ENCODE results near the gene UBE3A. TPM values are rescaled to one million over a fixed set of nuclear protein-coding genes. Genes with fewer than 3 reads are reported as not detected.

The UBE3A gene
- total and polyA plus RNA-seq, 2 donors (not counting 1 experiment from before 2014, with no cell fraction given), result 13.4 to 135 TPM

DNA sequence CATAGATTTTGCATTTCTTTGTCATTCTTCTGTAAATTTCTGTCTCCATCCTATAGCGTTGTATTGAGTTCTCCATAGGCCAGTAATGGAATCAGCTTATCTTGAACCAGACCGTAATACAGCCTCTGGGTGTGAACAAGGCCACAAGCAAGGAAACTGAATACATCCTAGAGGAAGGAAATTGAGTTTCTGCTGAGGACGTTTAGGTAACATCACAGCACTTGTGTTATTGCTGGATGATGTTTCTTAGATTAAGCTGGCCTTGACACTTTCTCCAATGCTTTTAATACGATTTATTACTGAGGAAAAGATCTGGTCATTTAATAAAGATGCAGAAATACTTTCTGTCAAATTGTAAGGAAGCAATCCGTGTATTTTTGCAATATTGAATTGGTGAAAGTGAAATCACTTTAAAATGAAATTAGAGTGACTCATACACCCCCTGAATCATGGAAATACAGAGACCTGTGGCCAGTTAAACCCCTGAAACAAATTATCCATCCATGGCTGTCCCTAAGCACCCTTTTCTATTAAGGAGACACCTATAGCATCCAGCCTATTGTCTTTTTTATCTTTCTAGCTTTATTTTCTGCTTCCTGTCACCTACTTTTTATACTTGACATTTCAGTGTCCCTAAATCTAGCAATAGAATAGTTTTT, 48.5 kb upstream of the UBE3A start:
- WGBS (ENCODE audit: insufficient coverage), result 52% methylated on average over 2 of the region's 5 CpGs
- no peak for TF ChIP-seq EZH2 (IDR thresholded peaks at IDR 0.05; ENCODE audit: borderline replicate concordance, insufficient read depth, low read depth, low read length, poor library complexity, severe bottlenecking)
- TF ChIP-seq, protein P1, sequence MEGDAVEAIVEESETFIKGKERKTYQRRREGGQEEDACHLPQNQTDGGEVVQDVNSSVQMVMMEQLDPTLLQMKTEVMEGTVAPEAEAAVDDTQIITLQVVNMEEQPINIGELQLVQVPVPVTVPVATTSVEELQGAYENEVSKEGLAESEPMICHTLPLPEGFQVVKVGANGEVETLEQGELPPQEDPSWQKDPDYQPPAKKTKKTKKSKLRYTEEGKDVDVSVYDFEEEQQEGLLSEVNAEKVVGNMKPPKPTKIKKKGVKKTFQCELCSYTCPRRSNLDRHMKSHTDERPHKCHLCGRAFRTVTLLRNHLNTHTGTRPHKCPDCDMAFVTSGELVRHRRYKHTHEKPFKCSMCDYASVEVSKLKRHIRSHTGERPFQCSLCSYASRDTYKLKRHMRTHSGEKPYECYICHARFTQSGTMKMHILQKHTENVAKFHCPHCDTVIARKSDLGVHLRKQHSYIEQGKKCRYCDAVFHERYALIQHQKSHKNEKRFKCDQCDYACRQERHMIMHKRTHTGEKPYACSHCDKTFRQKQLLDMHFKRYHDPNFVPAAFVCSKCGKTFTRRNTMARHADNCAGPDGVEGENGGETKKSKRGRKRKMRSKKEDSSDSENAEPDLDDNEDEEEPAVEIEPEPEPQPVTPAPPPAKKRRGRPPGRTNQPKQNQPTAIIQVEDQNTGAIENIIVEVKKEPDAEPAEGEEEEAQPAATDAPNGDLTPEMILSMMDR (IDR thresholded peaks at IDR 0.05), result no peak
- CTCF ChIA-PET, result no interaction called here
- Histone ChIP-seq H3K9me3 (ENCODE audit: control extremely low read depth in 1 of 3, control insufficient read depth in 2 of 3, insufficient read depth in 1 of 3, low read length in 2 of 3) (peaks cover 1 to 14% (median 10%) of the 10 kb centered on the region in 3 donors), H3K4me2 (replicated peaks; ENCODE audit: low read depth, low read length, poor library complexity, severe bottlenecking) (no peak overlapping the region), H3K36me3 (replicated peaks in 1 of 2; ENCODE audit: control extremely low read depth in 1 of 2, control insufficient read depth in 1 of 2, extremely low read depth in 1 of 2, insufficient read depth in 2 of 2, low read length in 1 of 2) (no peaks in the 10 kb centered on the region), H3K27ac (ENCODE audit: low read length in 2 of 2) (no peak overlapping the region), H3K4me1 (ENCODE audit: control insufficient read depth in 2 of 2, insufficient read depth in 2 of 2, low read length in 2 of 2) (no peaks in the 10 kb centered on the region), H3K27me3 (replicated peaks in 1 of 4; ENCODE audit: control extremely low read depth in 1 of 4, control insufficient read depth in 3 of 4, insufficient read depth in 4 of 4, low read length in 3 of 4) (no peaks in the 10 kb centered on the region), H3K4me3 (ENCODE audit: control extremely low read depth in 1 of 5, extremely low read depth in 1 of 5, insufficient read depth in 1 of 5, low read depth in 2 of 5, low read length in 4 of 5) (no peak overlapping the region), H4K20me1 (ENCODE audit: control insufficient read depth, insufficient read depth, low read length, poor library complexity, severe bottlenecking) (no peaks in the 10 kb centered on the region), H2AFZ (ENCODE audit: insufficient read depth, low read depth, low read length, poor library complexity, severe bottlenecking) (no peak overlapping the region), H3K9ac (ENCODE audit: low read length) (no peak overlapping the region), H3K79me2 (ENCODE audit: control insufficient read depth, insufficient read depth, low read length) (no peaks in the 10 kb centered on the region)
- H3K4me1 Mint-ChIP-seq, result no peaks in the 10 kb centered on the region
- H3K4me3 Mint-ChIP-seq, result no peak overlapping the region
- ATAC-seq (ENCODE audit: low read depth) (no peak), DNase-seq (no peak)
- intact Hi-C loops (cut with micrococcal nuclease), result no loop called here
- no peaks in the 10 kb centered on the region for H3K27me3 Mint-ChIP-seq
- peaks cover 10% of the 10 kb centered on the region for H3K9me3 Mint-ChIP-seq (ENCODE audit: insufficient read depth)
- H3K27ac Mint-ChIP-seq, result no peak overlapping the region
- POLR2A ChIA-PET, result no interaction called here

DNA sequence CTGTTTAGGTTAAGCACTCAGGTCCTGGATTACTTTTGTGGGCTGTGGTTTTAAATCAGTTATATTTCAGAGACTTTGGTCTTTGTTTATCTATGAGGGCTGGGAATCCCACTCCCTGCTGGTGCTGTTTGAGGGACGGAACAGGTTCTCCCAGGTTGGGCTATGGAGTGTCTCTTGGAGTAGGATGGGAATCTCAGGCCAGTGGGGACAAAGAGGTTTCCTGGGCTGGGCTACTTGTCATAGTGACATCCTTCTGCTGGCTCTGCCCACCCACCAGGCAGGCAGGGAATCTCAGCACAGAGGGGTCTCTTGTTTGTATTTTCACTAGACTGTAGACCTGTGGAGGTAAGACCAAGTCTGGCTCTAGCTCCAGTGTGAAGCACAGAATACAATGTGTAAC, 47.2 kb upstream of the UBE3A start:
- ATAC-seq (ENCODE audit: low read depth) (no peak), DNase-seq (no peak)
- H3K27me3 ChIP-seq (replicated peaks in 1 of 4; ENCODE audit: control extremely low read depth in 1 of 4, control insufficient read depth in 3 of 4, insufficient read depth in 4 of 4, low read length in 3 of 4), result no peaks in the 10 kb centered on the region
- no peaks in the 10 kb centered on the region for H3K27me3 Mint-ChIP-seq
- TF ChIP-seq, protein P1 (IDR thresholded peaks at IDR 0.05), result no peak
- TF ChIP-seq EZH2 (IDR thresholded peaks at IDR 0.05; ENCODE audit: borderline replicate concordance, insufficient read depth, low read depth, low read length, poor library complexity, severe bottlenecking), result no peak
- H3K27ac Mint-ChIP-seq, result no peak overlapping the region
- ChIA-PET CTCF (no interaction called here), POLR2A (no interaction called here)
- no peaks in the 10 kb centered on the region for H3K4me1 ChIP-seq (ENCODE audit: control insufficient read depth in 2 of 2, insufficient read depth in 2 of 2, low read length in 2 of 2)
- H3K79me2 ChIP-seq (ENCODE audit: control insufficient read depth, insufficient read depth, low read length), result no peaks in the 10 kb centered on the region
- H3K9me3 Mint-ChIP-seq (ENCODE audit: insufficient read depth), result peaks cover 7% of the 10 kb centered on the region
- no peak overlapping the region for H3K9ac ChIP-seq (ENCODE audit: low read length)
- 100% methylated on average over 1 of the region's 1 CpG for WGBS (ENCODE audit: insufficient coverage)
- H3K4me3 Mint-ChIP-seq, result no peak overlapping the region
- no peaks in the 10 kb centered on the region for H3K36me3 ChIP-seq (replicated peaks in 1 of 2; ENCODE audit: control extremely low read depth in 1 of 2, control insufficient read depth in 1 of 2, extremely low read depth in 1 of 2, insufficient read depth in 2 of 2, low read length in 1 of 2)
- H3K9me3 ChIP-seq (ENCODE audit: control extremely low read depth in 1 of 3, control insufficient read depth in 2 of 3, insufficient read depth in 1 of 3, low read length in 2 of 3), result peaks cover 1 to 10% (median 8%) of the 10 kb centered on the region in 3 donors
- H2AFZ ChIP-seq (ENCODE audit: insufficient read depth, low read depth, low read length, poor library complexity, severe bottlenecking), result no peak overlapping the region
- no peaks in the 10 kb centered on the region for H4K20me1 ChIP-seq (ENCODE audit: control insufficient read depth, insufficient read depth, low read length, poor library complexity, severe bottlenecking)
- H3K4me3 ChIP-seq (ENCODE audit: control extremely low read depth in 1 of 5, extremely low read depth in 1 of 5, insufficient read depth in 1 of 5, low read depth in 2 of 5, low read length in 4 of 5), result no peak overlapping the region
- H3K4me1 Mint-ChIP-seq, result no peaks in the 10 kb centered on the region
- intact Hi-C loops (cut with micrococcal nuclease), result no loop called here
- H3K27ac ChIP-seq (ENCODE audit: low read length in 2 of 2), result no peak overlapping the region
- H3K4me2 ChIP-seq (replicated peaks; ENCODE audit: low read depth, low read length, poor library complexity, severe bottlenecking), result no peak overlapping the region
